Activated CD4-positive, alpha-beta T cell treated with anti-CD3 and anti-CD28 coated beads, Interleukin-2, amount 50 U/mL, for 4 hours (primary cell): Measurements from ENCODE around the gene CABLES2.

Experiments used
- DNase-seq, 2 experiments: peaks; one replicate each; pipeline ENCODE4 v3.0.0-alpha.2; 2020

The CABLES2 gene

GRCh38 chr20:62344092-62344491, 63.0 kb downstream of the CABLES2 start:
- DNase-seq: no peak

GRCh38 chr20:62342910-62343309, 64.2 kb downstream of the CABLES2 start:
- DNase-seq: no peak

- no peak for DNase-seq
These were observed 67.4 kb downstream of the CABLES2 start for GRCh38 chr20:62339647-62340062.
